ENCODE data around the gene IFT57. TPM values are rescaled to one million over a fixed set of nuclear protein-coding genes. Genes with fewer than 3 reads are reported as not detected.

Gene IFT57
- total and polyA plus RNA-seq, 8 donors: 68.8 to 273 (median 80.8) TPM

GRCh38 chr3:108222853-108223565 lies 785 bp upstream of the IFT57 start:
- intact Hi-C loops (cut with DNase I): no loop called here
- no peaks in the 10 kb centered on the region for H3K27me3 ChIP-seq
- peak in 2 of 4 donors; percentile 36 to 44 for DNase-seq
- H3K9me3 ChIP-seq: no peaks in the 10 kb centered on the region
- peak; percentile 5 for ATAC-seq
- peak overlapping the region; percentile 63 to 86 for H3K4me3 ChIP-seq
- peaks cover 10 to 30% of the 10 kb centered on the region in 2 donors for H3K4me1 ChIP-seq
- peak overlapping the region; percentile 83 to 95 for H3K27ac ChIP-seq
- TF ChIP-seq CTCF (IDR thresholded peaks at IDR 0.05): no peak
- H3K36me3 ChIP-seq: no peaks in the 10 kb centered on the region

GRCh38 chr3:108221393-108221792 lies 831 bp downstream of the IFT57 start:
- H3K36me3 ChIP-seq: no peaks in the 10 kb centered on the region
- peaks cover 10 to 35% of the 10 kb centered on the region in 2 donors for H3K4me1 ChIP-seq
- H3K4me3 ChIP-seq: peak overlapping the region; percentile 63 to 86
- intact Hi-C loops (cut with DNase I): no loop called here
- H3K27ac ChIP-seq: peak overlapping the region; percentile 83 to 95
- peak; percentile 2 for ATAC-seq
- no peaks in the 10 kb centered on the region for H3K9me3 ChIP-seq
- peak in 2 of 4 donors; percentile 27 to 39 for DNase-seq
- H3K27me3 ChIP-seq: no peaks in the 10 kb centered on the region
- TF ChIP-seq CTCF (IDR thresholded peaks at IDR 0.05): no peak

- intact Hi-C loops (cut with DNase I): no loop called here
- Histone ChIP-seq H3K36me3 (no peaks in the 10 kb centered on the region), H3K27ac (peak overlapping the region; percentile 10 to 28), H3K9me3 (no peaks in the 10 kb centered on the region), H3K4me1 (peaks cover 10 to 39% of the 10 kb centered on the region in 2 donors), H3K27me3 (no peaks in the 10 kb centered on the region), H3K4me3 (peak overlapping the region; percentile 63 to 86)
- TF ChIP-seq CTCF (IDR thresholded peaks at IDR 0.05): no peak
- DNase-seq: no peak
- ATAC-seq: no peak
Measured at GRCh38 chr3:108219336-108219735, 2.9 kb downstream of the IFT57 start.

GRCh38 chr3:108218811-108219210 lies 3.4 kb downstream of the IFT57 start:
- no peaks in the 10 kb centered on the region for H3K9me3 ChIP-seq
- intact Hi-C loops (cut with DNase I): no loop called here
- no peak for DNase-seq
- peak overlapping the region in 1 of 2 donors; percentile 86 for H3K4me3 ChIP-seq
- H3K4me1 ChIP-seq: peaks cover 8 to 34% of the 10 kb centered on the region in 2 donors
- no peaks in the 10 kb centered on the region for H3K27me3 ChIP-seq
- TF ChIP-seq CTCF (IDR thresholded peaks at IDR 0.05): no peak
- H3K27ac ChIP-seq: no peak overlapping the region
- peaks cover 0 to under 1% of the 10 kb centered on the region in 2 donors for H3K36me3 ChIP-seq
- no peak for ATAC-seq

GRCh38 chr3:108215871-108216270 lies 6.4 kb downstream of the IFT57 start:
- no peaks in the 10 kb centered on the region for H3K9me3 ChIP-seq
- ATAC-seq: no peak
- no peak overlapping the region for H3K27ac ChIP-seq
- peaks cover 0 to 15% of the 10 kb centered on the region in 2 donors for H3K4me1 ChIP-seq
- no peak overlapping the region for H3K4me3 ChIP-seq
- intact Hi-C loops (cut with DNase I): no loop called here
- H3K36me3 ChIP-seq: peaks cover 0 to 28% of the 10 kb centered on the region in 2 donors
- DNase-seq: no peak
- no peaks in the 10 kb centered on the region for H3K27me3 ChIP-seq
- TF ChIP-seq CTCF (IDR thresholded peaks at IDR 0.05): no peak
